Vagina (tissue), 2 donors: Measurements from ENCODE around the gene EFCAB13.

ENCODE experiments used
- POLR2A ChIP-seq, 2 donors: fragments of 450-650 bp; IDR thresholded peaks; one replicate each; pipeline ENCODE4 v1.6.1; 2017; ENCODE audit warnings: antibody characterized with exemption in 2 of 2, mild to moderate bottlenecking in 2 of 2, moderate library complexity in 2 of 2
- TF ChIP-seq, protein P1 (sequence below), 3 experiments: fragments of 450-650 bp in 2 of 3; fragments of 200-600 bp in 1 of 3; sonication (generic) in 1 of 3; IDR thresholded peaks; one replicate each; pipeline ENCODE4 v1.5.1; 2017 to 2019; ENCODE audit warnings: antibody characterized with exemption in 3 of 3, mild to moderate bottlenecking in 2 of 3, moderate library complexity in 2 of 3

DNA sequence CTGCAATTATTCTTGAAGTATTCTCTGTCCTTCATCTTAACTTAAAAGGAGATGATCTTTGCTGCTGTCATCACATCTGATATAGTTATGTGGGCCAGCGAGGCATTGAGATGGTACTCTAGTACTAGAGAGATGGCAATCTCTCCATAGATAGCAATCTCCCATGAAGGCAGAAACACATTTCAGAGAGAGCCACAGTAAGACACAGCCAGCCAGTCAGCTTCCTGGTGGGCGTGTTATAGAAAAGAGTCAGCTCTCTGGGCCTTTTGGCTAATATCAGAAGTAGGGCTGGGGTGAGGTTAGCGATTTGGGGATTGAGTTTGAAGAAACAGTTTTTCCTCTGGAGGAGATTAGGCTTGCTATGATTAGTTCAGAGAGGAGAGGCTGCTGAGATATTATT, 22.6 kb upstream of the EFCAB13 start:
- TF ChIP-seq, protein P1, sequence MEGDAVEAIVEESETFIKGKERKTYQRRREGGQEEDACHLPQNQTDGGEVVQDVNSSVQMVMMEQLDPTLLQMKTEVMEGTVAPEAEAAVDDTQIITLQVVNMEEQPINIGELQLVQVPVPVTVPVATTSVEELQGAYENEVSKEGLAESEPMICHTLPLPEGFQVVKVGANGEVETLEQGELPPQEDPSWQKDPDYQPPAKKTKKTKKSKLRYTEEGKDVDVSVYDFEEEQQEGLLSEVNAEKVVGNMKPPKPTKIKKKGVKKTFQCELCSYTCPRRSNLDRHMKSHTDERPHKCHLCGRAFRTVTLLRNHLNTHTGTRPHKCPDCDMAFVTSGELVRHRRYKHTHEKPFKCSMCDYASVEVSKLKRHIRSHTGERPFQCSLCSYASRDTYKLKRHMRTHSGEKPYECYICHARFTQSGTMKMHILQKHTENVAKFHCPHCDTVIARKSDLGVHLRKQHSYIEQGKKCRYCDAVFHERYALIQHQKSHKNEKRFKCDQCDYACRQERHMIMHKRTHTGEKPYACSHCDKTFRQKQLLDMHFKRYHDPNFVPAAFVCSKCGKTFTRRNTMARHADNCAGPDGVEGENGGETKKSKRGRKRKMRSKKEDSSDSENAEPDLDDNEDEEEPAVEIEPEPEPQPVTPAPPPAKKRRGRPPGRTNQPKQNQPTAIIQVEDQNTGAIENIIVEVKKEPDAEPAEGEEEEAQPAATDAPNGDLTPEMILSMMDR (IDR thresholded peaks at IDR 0.05) = no peak
- TF ChIP-seq POLR2A (IDR thresholded peaks at IDR 0.05) = no peak
